H9 (cell line): ENCODE measurements around the gene BRINP2. TPM values are rescaled to one million over a fixed set of nuclear protein-coding genes. Genes with fewer than 3 reads are reported as not detected.

Experiments used
- DNase-seq: peaks from one replicate; pipeline ENCODE4 v3.0.0-alpha.2; 2017
- H2AFZ ChIP-seq: one replicate; pipeline ENCODE4 v1.6.1; 2013; ENCODE audit warnings: mild to moderate bottlenecking, low read length, control low read depth, moderate library complexity
- H2AK5ac ChIP-seq: 2 replicates; pipeline ENCODE4 v1.6.1; 2013; ENCODE audit warnings: low read length, control low read depth, mixed read lengths; ENCODE audit not compliant: insufficient read length
- H2BK120ac ChIP-seq: one replicate; pipeline ENCODE4 v1.6.1; 2013; ENCODE audit warnings: low read depth, mild to moderate bottlenecking, low read length, control low read depth, inconsistent platforms; ENCODE audit not compliant: poor library complexity, severe bottlenecking
- H2BK12ac ChIP-seq: 2 replicates; pipeline ENCODE4 v1.6.1; 2013; ENCODE audit warnings: low read length, control low read depth, mixed read lengths, low read depth; ENCODE audit not compliant: insufficient read length
- H2BK15ac ChIP-seq: 2 replicates; pipeline ENCODE4 v1.6.1; 2013; ENCODE audit warnings: low read depth, low read length, control low read depth
- H2BK20ac ChIP-seq: one replicate; pipeline ENCODE4 v1.6.1; 2013; ENCODE audit warnings: low read depth, mild to moderate bottlenecking, low read length, control low read depth, inconsistent platforms; ENCODE audit not compliant: poor library complexity, severe bottlenecking
- H2BK5ac ChIP-seq: 2 replicates; pipeline ENCODE4 v1.6.1; 2013; ENCODE audit warnings: low read length, control low read depth, mixed read lengths; ENCODE audit not compliant: insufficient read length
- H3K14ac ChIP-seq: 2 replicates; pipeline ENCODE4 v1.6.1; 2013; ENCODE audit warnings: low read length, control low read depth; ENCODE audit not compliant: insufficient read depth
- H3K18ac ChIP-seq: 2 replicates; pipeline ENCODE4 v1.6.1; 2013; ENCODE audit warnings: low read depth, mild to moderate bottlenecking, mixed read lengths, low read length, control low read depth; ENCODE audit not compliant: insufficient read length
- H3K23ac ChIP-seq: 2 replicates; pipeline ENCODE4 v1.6.1; 2013; ENCODE audit warnings: low read length, control low read depth, mixed read lengths, low read depth; ENCODE audit not compliant: insufficient read length
- H3K23me2 ChIP-seq: 2 replicates; pipeline ENCODE4 v1.6.1; 2013; ENCODE audit warnings: low read depth, mild to moderate bottlenecking, mixed read lengths, low read length, control low read depth; ENCODE audit not compliant: insufficient read length, poor library complexity, severe bottlenecking
- H3K27ac ChIP-seq: 2 replicates; pipeline ENCODE4 v1.5.1; 2013; ENCODE audit warnings: low read length, control low read depth, mixed read lengths, low read depth; ENCODE audit not compliant: insufficient read length
- H3K27me3 ChIP-seq: 2 replicates; pipeline ENCODE4 v1.6.1; 2013; ENCODE audit warnings: low read length, control low read depth, inconsistent platforms; ENCODE audit not compliant: insufficient read depth
- H3K4ac ChIP-seq: 2 replicates; pipeline ENCODE4 v1.6.1; 2013; ENCODE audit warnings: low read depth, mild to moderate bottlenecking, control low read depth, inconsistent platforms, low read length, moderate library complexity
- H3K4me1 ChIP-seq: 2 replicates; pipeline ENCODE4 v1.6.1; 2013; ENCODE audit warnings: low read length, control low read depth, inconsistent platforms; ENCODE audit not compliant: insufficient read depth
- H3K4me2 ChIP-seq: 2 replicates; pipeline ENCODE4 v1.6.1; 2013; ENCODE audit warnings: low read length, control low read depth, mixed read lengths; ENCODE audit not compliant: insufficient read length, insufficient read depth
- H3K56ac ChIP-seq: 2 replicates; pipeline ENCODE4 v1.6.1; 2013; ENCODE audit warnings: low read depth, mild to moderate bottlenecking, mixed read lengths, low read length, control low read depth; ENCODE audit not compliant: insufficient read length
- H3K79me1 ChIP-seq: 2 replicates; pipeline ENCODE4 v1.6.1; 2013; ENCODE audit warnings: low read depth, mild to moderate bottlenecking, moderate library complexity, low read length, control low read depth, inconsistent platforms; ENCODE audit not compliant: insufficient read depth, poor library complexity, severe bottlenecking
- H3K79me2 ChIP-seq: 2 replicates; pipeline ENCODE4 v1.6.1; 2013; ENCODE audit warnings: low read length, control low read depth, inconsistent platforms; ENCODE audit not compliant: insufficient read depth
- H3K9ac ChIP-seq: 2 replicates; pipeline ENCODE4 v1.6.1; 2013; ENCODE audit warnings: low read length, control low read depth, mixed read lengths; ENCODE audit not compliant: insufficient read length; ENCODE audit errors: extremely low read depth
- H3K9me3 ChIP-seq: one replicate; pipeline ENCODE4 v1.6.1; 2013; ENCODE audit warnings: low read depth, low read length, inconsistent platforms; ENCODE audit not compliant: control insufficient read depth
- H3T11ph ChIP-seq: one replicate; pipeline ENCODE4 v1.6.1; 2013; ENCODE audit warnings: mild to moderate bottlenecking, low read length, control low read depth, inconsistent platforms
- H4K20me1 ChIP-seq: one replicate; pipeline ENCODE4 v1.6.1; 2013; ENCODE audit not compliant: control insufficient read depth, insufficient read length, insufficient read depth
- H4K5ac ChIP-seq: 2 replicates; pipeline ENCODE4 v1.6.1; 2013; ENCODE audit warnings: low read depth, mild to moderate bottlenecking, mixed read lengths, low read length, control low read depth; ENCODE audit not compliant: insufficient read length
- H4K8ac ChIP-seq: replicated peaks from 2 replicates; pipeline ENCODE4 v1.6.1; 2013; ENCODE audit warnings: low read length, control low read depth, mixed read lengths, low read depth; ENCODE audit not compliant: insufficient read length
- H4K91ac ChIP-seq: 2 replicates; pipeline ENCODE4 v1.6.1; 2013; ENCODE audit warnings: low read depth, mild to moderate bottlenecking, moderate library complexity, mixed read lengths, low read length, control low read depth; ENCODE audit not compliant: insufficient read length
- H3K27ac Mint-ChIP-seq, 3 experiments: 2 replicates in 2 of 3; 3 replicates in 1 of 3; pipeline ENCODE4 v1.8.0; 2020 to 2021; ENCODE audit warnings: mixed read lengths in 3 of 3, mild to moderate bottlenecking in 1 of 3, moderate library complexity in 1 of 3
- H3K27me3 Mint-ChIP-seq: 2 replicates; pipeline ENCODE4 v1.8.0; 2021; ENCODE audit warnings: low read depth, mild to moderate bottlenecking, moderate library complexity, mixed read lengths
- H3K36me3 Mint-ChIP-seq, 3 experiments: 2 replicates in 2 of 3; 3 replicates in 1 of 3; pipeline ENCODE4 v1.8.0; 2020 to 2021; ENCODE audit warnings: low read depth in 3 of 3, mixed read lengths in 3 of 3; ENCODE audit not compliant: insufficient read depth in 1 of 3
- H3K4me1 Mint-ChIP-seq, 2 experiments: 2 replicates each; pipeline ENCODE4 v1.8.0; 2020; ENCODE audit warnings: mixed read lengths in 2 of 2
- H3K4me3 Mint-ChIP-seq, 2 experiments: 2 replicates in 1 of 2; 3 replicates in 1 of 2; pipeline ENCODE4 v1.8.0; 2020 to 2021; ENCODE audit warnings: mild to moderate bottlenecking in 2 of 2, mixed read lengths in 2 of 2, moderate library complexity in 1 of 2
- H3K9me3 Mint-ChIP-seq, 2 experiments: 2 replicates in 1 of 2; 3 replicates in 1 of 2; pipeline ENCODE4 v1.8.0; 2020; ENCODE audit warnings: mild to moderate bottlenecking in 2 of 2, mixed read lengths in 2 of 2, moderate library complexity in 1 of 2
- CTCF ChIP-seq: fragments of 200-600 bp; sonication (generic); conservative IDR thresholded peaks from 3 replicates; pipeline ENCODE4 v1.8.0; 2021; ENCODE audit warnings: antibody characterized with exemption, mild to moderate bottlenecking
- WGBS: extraction: QIAGEN DNeasy Blood & Tissue Kit; methylation state at CpG from one replicate; pipeline ENCODE4 v1.1.7; 2013; ENCODE audit warnings: missing lambda C conversion rate, low lambda C conversion rate, mixed read lengths; ENCODE audit not compliant: insufficient read length; ENCODE audit errors: extremely low coverage; 5-methylcytosine and 5-hydroxymethylcytosine counted together
- total RNA-seq: library from RNA; stranded (reverse); gene quantifications from 2 replicates; pipeline ENCODE4 v1.2.1, GENCODE V29; 2021

Gene BRINP2
- total RNA-seq, 1 experiment from 2014 or later, result not detected

DNA sequence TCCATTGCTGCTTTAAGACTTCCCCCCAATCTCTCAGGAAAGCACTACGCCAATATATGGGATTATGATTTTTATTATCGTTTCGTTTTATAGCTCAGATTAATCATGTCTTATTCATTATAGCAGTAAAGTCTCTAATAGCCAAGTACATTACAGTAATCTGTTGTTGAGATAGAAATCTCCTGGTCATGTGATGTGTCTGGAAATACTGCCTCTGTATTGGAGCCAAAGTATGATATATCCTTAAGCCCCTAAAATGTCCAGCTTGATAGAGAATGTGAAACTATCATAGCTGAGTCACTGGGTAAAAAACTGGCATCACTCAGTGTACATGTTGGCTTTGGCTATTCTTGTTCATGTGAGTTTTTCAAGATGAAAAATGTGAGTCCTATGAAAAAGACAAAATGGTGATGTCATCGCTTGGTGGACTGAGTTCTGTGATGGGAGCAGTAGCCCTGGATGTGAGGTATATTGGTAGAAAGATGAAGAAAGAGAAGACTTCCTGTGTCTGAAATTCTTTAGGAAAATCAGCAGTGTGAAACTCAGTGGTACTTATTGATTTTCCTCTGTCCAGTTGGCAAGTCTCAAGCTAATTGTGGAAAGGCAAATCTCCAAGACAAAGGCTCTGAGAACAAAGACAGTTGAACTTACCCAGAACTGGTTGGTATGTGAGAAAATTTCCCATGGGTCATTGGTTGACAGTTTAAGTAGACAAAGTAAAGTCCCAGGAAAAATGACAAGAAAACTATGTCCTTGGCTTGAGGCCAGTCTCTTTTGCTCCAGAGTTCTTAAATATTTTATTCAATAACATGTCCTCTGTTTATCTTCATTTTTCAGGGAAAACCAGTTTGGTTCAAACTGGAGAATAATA, 76.2 kb downstream of the BRINP2 start:
- Histone ChIP-seq H3K14ac (no peak overlapping the region), H3K79me2 (no peaks in the 10 kb centered on the region), H3K27me3 (no peaks in the 10 kb centered on the region), H3K79me1 (no peaks in the 10 kb centered on the region), H3K4me1 (no peaks in the 10 kb centered on the region), H2BK15ac (no peak overlapping the region), H2AFZ (no peak overlapping the region), H3K56ac (no peak overlapping the region), H4K5ac (no peak overlapping the region), H2BK120ac (no peak overlapping the region), H3K23ac (no peak overlapping the region), H2BK5ac (no peak overlapping the region), H4K91ac (no peak overlapping the region), H3K9me3 (no peaks in the 10 kb centered on the region), H2BK12ac (no peak overlapping the region), H4K20me1 (no peaks in the 10 kb centered on the region), H3K18ac (no peak overlapping the region), H4K8ac (no peak overlapping the region), H3K9ac (no peak overlapping the region), H3K27ac (no peak overlapping the region), H3K4me2 (no peak overlapping the region), H3K23me2 (no peaks in the 10 kb centered on the region), H2BK20ac (no peak overlapping the region), H3K4ac (no peak overlapping the region), H3T11ph (no peak overlapping the region), H2AK5ac (no peak overlapping the region)
- peaks cover 3% of the 10 kb centered on the region for H3K27me3 Mint-ChIP-seq
- no peak for DNase-seq
- H3K36me3 Mint-ChIP-seq, result no peaks in the 10 kb centered on the region
- no CpG with 5 or more reads among the region's 4 CpGs for WGBS
- no peak for TF ChIP-seq CTCF
- H3K9me3 Mint-ChIP-seq, result no peaks in the 10 kb centered on the region
- no peak overlapping the region for H3K4me3 Mint-ChIP-seq
- H3K4me1 Mint-ChIP-seq, result peaks cover 12 to 30% of the 10 kb centered on the region in 2 experiments
- no peak overlapping the region for H3K27ac Mint-ChIP-seq
